GM10248 (cell line): ENCODE data around the gene MACROH2A2.

Source experiments
- CTCF ChIA-PET: fragments of 300-600 bp; sonication (Branson Sonifier 250); formaldehyde crosslinking; extraction: SDS; loops from one replicate; lab custom pipeline; 2021; ENCODE audit warnings: antibody characterized with exemption; lab: Yijun Ruan, JAX
- POLR2A ChIA-PET: fragments of 350-650 bp; sonication (Branson Sonifier 250); formaldehyde crosslinking; extraction: SDS; loops from one replicate; lab custom pipeline; 2020; ENCODE audit warnings: antibody characterized with exemption; lab: Yijun Ruan, JAX
- DNase-seq: peaks from one replicate; pipeline ENCODE4 v3.0.0; 2012; ENCODE audit errors: extremely low spot score
- CTCF ChIP-seq: IDR thresholded peaks from 2 replicates; pipeline ENCODE4 v1.5.1; 2012; ENCODE audit warnings: mild to moderate bottlenecking, low read depth; ENCODE audit errors: extremely low read depth, missing control alignments, control extremely low read depth

The MACROH2A2 gene

GRCh38 chr10:70088308-70088698 lies 35.7 kb downstream of the MACROH2A2 start:
- no peak for TF ChIP-seq CTCF
- no peak for DNase-seq
- POLR2A ChIA-PET, result no interaction called here
- CTCF ChIA-PET, result no interaction called here

GRCh38 chr10:70090013-70090412 lies 37.4 kb downstream of the MACROH2A2 start:
- ChIA-PET CTCF (interaction anchor here (2.1 kb wide), 1 partner anchor 26 kb away, joined by 11 read pairs; no protein-coding TSS in a partner anchor), POLR2A (no interaction called here)
- no peak for DNase-seq
- no peak for TF ChIP-seq CTCF

- no peak for TF ChIP-seq CTCF
- ChIA-PET CTCF (interaction anchor here (1.5 to 2.1 kb wide), 2 partner anchors 19 to 25 kb away, joined by 4 to 11 read pairs; no protein-coding TSS in a partner anchor), POLR2A (no interaction called here)
- no peak for DNase-seq
Observed at GRCh38 chr10:70090951-70091350, 38.3 kb downstream of the MACROH2A2 start.

- ChIA-PET CTCF (interaction anchor here (1.5 to 6.8 kb wide), 4 partner anchors 13 to 134 kb away, joined by 4 to 48 read pairs (median 22); no protein-coding TSS in a partner anchor), POLR2A (no interaction called here)
- no peak for TF ChIP-seq CTCF
- DNase-seq, result no peak
Observed at GRCh38 chr10:70092389-70092718, 39.7 kb downstream of the MACROH2A2 start.

- no peak for TF ChIP-seq CTCF
- CTCF ChIA-PET, result interaction anchor here (1.1 to 6.8 kb wide), 5 partner anchors 12 to 135 kb away, joined by 3 to 48 read pairs (median 5); no protein-coding TSS in a partner anchor
- DNase-seq, result no peak
- POLR2A ChIA-PET, result no interaction called here
Observed at GRCh38 chr10:70093335-70093944, 40.8 kb downstream of the MACROH2A2 start.

GRCh38 chr10:70094250-70094649 lies 41.6 kb downstream of the MACROH2A2 start:
- no peak for TF ChIP-seq CTCF
- ChIA-PET CTCF (interaction anchor here (1.1 to 6.8 kb wide), 4 partner anchors 11 to 136 kb away, joined by 3 to 48 read pairs (median 24); no protein-coding TSS in a partner anchor), POLR2A (no interaction called here)
- no peak for DNase-seq
